ENCODE measurements around the gene EML2. TPM values are rescaled to one million over a fixed set of nuclear protein-coding genes. Genes with fewer than 3 reads are reported as not detected.
A peak's percentile ranks its signal among the peaks of the same experiment; 100 is the strongest.
"Not testable (repeated sequence)": the region's sequence is repeated elsewhere in the genome, so short reads cannot be mapped to it uniquely, and the experiment has no call there.

Gene EML2
- total RNA-seq, result 10 to 100 TPM; 10.4 to 31.1 (median 18.3) TPM
- 1 to 10 TPM; 6.2 to 8.3 (median 6.7) TPM for polyA plus RNA-seq
- long read RNA-seq, donor 1, result 0 reads
- long read RNA-seq, donor 2, result 0 reads

GRCh38 chr19:45638930-45639729, at the start of gene EML2:
Gene EML2, minus strand, starts transcription at chr19:45639397. Its CDS starts 21 bp downstream, at chr19:45639376.
- Histone ChIP-seq H3K27me3 (ENCODE audit: insufficient read depth in 3 of 3, low read length in 2 of 3) (peaks cover 0 to 7% (median 0%) of the 10 kb centered on the region in 3 donors), H3K36me3 (ENCODE audit: insufficient read depth in 1 of 2, low read depth in 1 of 2) (no peaks in the 10 kb centered on the region), H3K4me3 (peak within 1 kb of the TSS; percentile 68), H3K4me1 (peaks cover 27% of the 10 kb centered on the region), H3K27ac (peak within 1 kb of the TSS; percentile 47), H3K9me3 (no peaks in the 10 kb centered on the region)
- WGBS, 3 donors, result 5 to 7% (median 5%) methylated on average over 47 to 52 of the region's 52 CpGs
- ATAC-seq, result peak in 3 of 4 donors; percentile 29 to 46 (median 40)
- TF ChIP-seq CTCF (IDR thresholded peaks at IDR 0.05), result no peak
- DNase-seq, result peak; percentile 49 to 60
- intact Hi-C loops (cut with DNase I), result no loop called here

GRCh38 chr19:45687599-45687998, 48.4 kb upstream of the EML2 start:
- Histone ChIP-seq H3K4me3 (no peak overlapping the region), H3K4me1 (peaks cover 6% of the 10 kb centered on the region), H3K27ac (no peak overlapping the region), H3K27me3 (ENCODE audit: insufficient read depth in 3 of 3, low read length in 2 of 3) (no peaks in the 10 kb centered on the region), H3K36me3 (ENCODE audit: insufficient read depth in 1 of 2, low read depth in 1 of 2) (peaks cover 5 to 57% of the 10 kb centered on the region in 2 donors), H3K9me3 (no peaks in the 10 kb centered on the region)
- ATAC-seq (no peak), DNase-seq (no peak)
- 86 to 91% (median 89%) methylated on average over 9 of the region's 9 CpGs for WGBS, 3 donors
- TF ChIP-seq CTCF (IDR thresholded peaks at IDR 0.05), result no peak
- intact Hi-C loops (cut with DNase I), result no loop called here

GRCh38 chr19:45685045-45685444, 45.8 kb upstream of the EML2 start:
- H3K9me3 ChIP-seq; DNase-seq; intact Hi-C loops (cut with DNase I); H3K27ac ChIP-seq; H3K27me3 ChIP-seq (ENCODE audit: insufficient read depth in 3 of 3, low read length in 2 of 3); H3K4me1 ChIP-seq; H3K4me3 ChIP-seq; ATAC-seq: not testable (repeated sequence)
- WGBS, 3 donors, result 77 to 86% (median 83%) methylated on average over 9 to 11 of the region's 11 CpGs
- peaks cover 5 to 57% of the 10 kb centered on the region in 2 donors for H3K36me3 ChIP-seq (ENCODE audit: insufficient read depth in 1 of 2, low read depth in 1 of 2)

- TF ChIP-seq CTCF (IDR thresholded peaks at IDR 0.05), result no peak
- DNase-seq (no peak), ATAC-seq (no peak)
- 51 to 60% (median 55%) methylated on average over 5 of the region's 5 CpGs for WGBS, 3 donors
- Histone ChIP-seq H3K27ac (no peak overlapping the region), H3K9me3 (no peaks in the 10 kb centered on the region), H3K36me3 (ENCODE audit: insufficient read depth in 1 of 2, low read depth in 1 of 2) (peaks cover 5 to 44% of the 10 kb centered on the region in 2 donors), H3K4me3 (no peak overlapping the region), H3K4me1 (no peaks in the 10 kb centered on the region), H3K27me3 (ENCODE audit: insufficient read depth in 3 of 3, low read length in 2 of 3) (peaks cover 0 to 17% (median 7%) of the 10 kb centered on the region in 3 donors)
- intact Hi-C loops (cut with DNase I), result no loop called here
Observed at GRCh38 chr19:45682908-45683307, 43.7 kb upstream of the EML2 start.

GRCh38 chr19:45682117-45682516, 42.9 kb upstream of the EML2 start:
- H3K9me3 ChIP-seq, result no peaks in the 10 kb centered on the region
- ATAC-seq (peak in 1 of 4 donors; percentile 3), DNase-seq (no peak)
- H3K27me3 ChIP-seq (ENCODE audit: insufficient read depth in 3 of 3, low read length in 2 of 3), result peaks cover 0 to 25% (median 14%) of the 10 kb centered on the region in 3 donors
- H3K4me1 ChIP-seq, result peaks cover 4% of the 10 kb centered on the region
- H3K36me3 ChIP-seq (ENCODE audit: insufficient read depth in 1 of 2, low read depth in 1 of 2), result peaks cover 5 to 36% of the 10 kb centered on the region in 2 donors
- H3K4me3 ChIP-seq, result peak overlapping the region; percentile 62
- no peak for TF ChIP-seq CTCF (IDR thresholded peaks at IDR 0.05)
- intact Hi-C loops (cut with DNase I), result no loop called here
- peak overlapping the region; percentile 69 for H3K27ac ChIP-seq
- WGBS, 3 donors, result 56 to 69% (median 60%) methylated on average over 8 of the region's 8 CpGs
